Esophagus squamous epithelium (tissue), 4 donors: ENCODE measurements around the gene SNRPD2.

Experiments used
- POLR2A ChIP-seq, 4 donors: fragments of 450-650 bp; IDR thresholded peaks; one replicate each; pipeline ENCODE4 v1.6.1; 2017; ENCODE audit warnings: antibody characterized with exemption in 4 of 4, mild to moderate bottlenecking in 4 of 4, moderate library complexity in 3 of 4
- TF ChIP-seq, protein P1 (sequence below), 6 experiments: fragments of 450-650 bp in 4 of 6; fragments of 200-600 bp in 2 of 6; sonication (generic) in 2 of 6; IDR thresholded peaks; one replicate each; pipeline ENCODE4 v1.5.1; 2016 to 2019; ENCODE audit warnings: antibody characterized with exemption in 6 of 6, mild to moderate bottlenecking in 4 of 6, moderate library complexity in 4 of 6

DNA sequence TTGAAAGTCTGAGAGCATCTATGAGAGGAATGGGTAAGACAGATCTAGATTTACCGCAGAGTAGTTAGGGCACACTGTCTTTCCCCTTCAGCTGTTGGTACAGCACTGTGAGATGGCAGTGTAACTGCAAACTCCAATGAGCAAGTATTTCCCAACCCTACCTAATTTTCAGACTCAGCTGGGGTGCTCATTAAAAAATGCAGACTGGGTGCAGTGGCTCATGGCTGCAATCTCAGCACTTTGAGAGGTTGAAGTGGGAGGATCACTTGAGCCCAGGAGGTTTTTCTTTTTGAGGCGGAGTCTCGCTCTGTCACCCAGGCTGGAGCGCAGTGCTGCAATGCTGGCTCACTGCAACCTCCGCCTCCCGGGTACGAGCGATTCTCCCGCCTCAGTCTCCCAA, 13.4 kb upstream of the SNRPD2 start:
- TF ChIP-seq, protein P1, sequence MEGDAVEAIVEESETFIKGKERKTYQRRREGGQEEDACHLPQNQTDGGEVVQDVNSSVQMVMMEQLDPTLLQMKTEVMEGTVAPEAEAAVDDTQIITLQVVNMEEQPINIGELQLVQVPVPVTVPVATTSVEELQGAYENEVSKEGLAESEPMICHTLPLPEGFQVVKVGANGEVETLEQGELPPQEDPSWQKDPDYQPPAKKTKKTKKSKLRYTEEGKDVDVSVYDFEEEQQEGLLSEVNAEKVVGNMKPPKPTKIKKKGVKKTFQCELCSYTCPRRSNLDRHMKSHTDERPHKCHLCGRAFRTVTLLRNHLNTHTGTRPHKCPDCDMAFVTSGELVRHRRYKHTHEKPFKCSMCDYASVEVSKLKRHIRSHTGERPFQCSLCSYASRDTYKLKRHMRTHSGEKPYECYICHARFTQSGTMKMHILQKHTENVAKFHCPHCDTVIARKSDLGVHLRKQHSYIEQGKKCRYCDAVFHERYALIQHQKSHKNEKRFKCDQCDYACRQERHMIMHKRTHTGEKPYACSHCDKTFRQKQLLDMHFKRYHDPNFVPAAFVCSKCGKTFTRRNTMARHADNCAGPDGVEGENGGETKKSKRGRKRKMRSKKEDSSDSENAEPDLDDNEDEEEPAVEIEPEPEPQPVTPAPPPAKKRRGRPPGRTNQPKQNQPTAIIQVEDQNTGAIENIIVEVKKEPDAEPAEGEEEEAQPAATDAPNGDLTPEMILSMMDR (IDR thresholded peaks at IDR 0.05): no peak
- TF ChIP-seq POLR2A (IDR thresholded peaks at IDR 0.05): no peak
